Tibial nerve (tissue), 4 donors: ENCODE measurements around the gene RWDD2A. TPM values are rescaled to one million over a fixed set of nuclear protein-coding genes. Genes with fewer than 3 reads are reported as not detected.

Source experiments
- DNase-seq, 2 donors: peaks; one replicate each; pipeline ENCODE4 v3.0.0-alpha.2; 2019; ENCODE audit warnings: low spot score in 2 of 2
- H3K27ac ChIP-seq, 4 donors: fragments of 200-600 bp; sonication (generic) in 3 of 4; one replicate each; pipeline ENCODE4 v1.5.1; 2017 to 2019; ENCODE audit warnings: mild to moderate bottlenecking in 1 of 4
- H3K27me3 ChIP-seq, 2 donors: fragments of 200-600 bp; sonication (generic) in 1 of 2; one replicate each; pipeline versions ENCODE4 v1.5.1 to v1.6.0; 2017 to 2019
- H3K36me3 ChIP-seq, 3 donors: fragments of 200-600 bp; sonication (generic); one replicate each; pipeline ENCODE4 v1.5.1; 2018 to 2019
- H3K4me1 ChIP-seq, 4 donors: fragments of 200-600 bp; sonication (generic) in 3 of 4; one replicate each; pipeline ENCODE4 v1.5.1; 2017 to 2019
- H3K4me3 ChIP-seq, 4 donors: fragments of 200-600 bp; sonication (generic) in 3 of 4; one replicate each; pipeline ENCODE4 v1.5.1; 2017 to 2019; ENCODE audit warnings: mild to moderate bottlenecking in 1 of 4, moderate library complexity in 1 of 4
- H3K9me3 ChIP-seq, 4 donors: fragments of 200-600 bp; sonication (generic) in 3 of 4; one replicate each; pipeline ENCODE4 v1.5.1; 2017 to 2019
- CTCF ChIP-seq, 5 experiments: fragments of 200-600 bp in 3 of 5; fragments of 450-650 bp in 2 of 5; sonication (generic) in 3 of 5; IDR thresholded peaks; one replicate each; pipeline ENCODE4 v1.5.1; 2016 to 2019; ENCODE audit warnings: antibody characterized with exemption in 5 of 5, mild to moderate bottlenecking in 3 of 5, moderate library complexity in 2 of 5
- EP300 ChIP-seq, 2 donors: sonication (generic); formaldehyde crosslinking; IDR thresholded peaks; one replicate each; pipeline ENCODE4 v1.6.1; 2017; ENCODE audit warnings: antibody characterized with exemption in 2 of 2, mild to moderate bottlenecking in 1 of 2
- POLR2A ChIP-seq, 2 donors: fragments of 450-650 bp; IDR thresholded peaks; one replicate each; pipeline ENCODE4 v1.6.1; 2017; ENCODE audit warnings: antibody characterized with exemption in 2 of 2, mild to moderate bottlenecking in 2 of 2, moderate library complexity in 2 of 2
- WGBS, 2 donors: methylation state at CpG; one replicate each; pipeline ENCODE4 v1.1.5; 2018; 5-methylcytosine and 5-hydroxymethylcytosine counted together
- total RNA-seq, 4 donors: library from RNA; depleted of rRNA; stranded (reverse); fragments of >200 nt; gene quantifications; one replicate each; pipeline ENCODE4 v1.1.0, GENCODE V29; 2016

Gene RWDD2A
- total RNA-seq, 4 donors from 2014 or later, result 2.2 to 4.2 (median 3.0) TPM

GRCh38 chr6:83193747-83194566 lies 800 bp downstream of the RWDD2A start:
- no peak for TF ChIP-seq CTCF (IDR thresholded peaks at IDR 0.05)
- no peak for TF ChIP-seq EP300 (IDR thresholded peaks at IDR 0.05)
- no peak for TF ChIP-seq POLR2A (IDR thresholded peaks at IDR 0.05)
- Histone ChIP-seq H3K9me3 (no peaks in the 10 kb centered on the region), H3K36me3 (peaks cover 0 to 29% (median 3%) of the 10 kb centered on the region in 3 donors), H3K4me1 (peaks cover 0 to 26% (median 4%) of the 10 kb centered on the region in 4 donors), H3K4me3 (peak overlapping the region; percentile 79 to 99 (median 85)), H3K27ac (peak overlapping the region; percentile 61 to 92 (median 83)), H3K27me3 (no peaks in the 10 kb centered on the region)
- DNase-seq, result peak in 1 of 2 donors; percentile 21
- WGBS, 2 donors, result 2 to 3% methylated on average over 37 to 44 of the region's 44 CpGs

- no peak overlapping the region for H3K27ac ChIP-seq
- TF ChIP-seq CTCF (IDR thresholded peaks at IDR 0.05), result no peak
- no peak for TF ChIP-seq POLR2A (IDR thresholded peaks at IDR 0.05)
- TF ChIP-seq EP300 (IDR thresholded peaks at IDR 0.05), result no peak
Measured at GRCh38 chr6:83198486-83199172, 5.5 kb downstream of the RWDD2A start.

GRCh38 chr6:83199173-83199862 lies 6.2 kb downstream of the RWDD2A start:
- no peak overlapping the region for H3K4me3 ChIP-seq
- no peaks in the 10 kb centered on the region for H3K9me3 ChIP-seq
- no peak overlapping the region for H3K27ac ChIP-seq
- no peaks in the 10 kb centered on the region for H3K27me3 ChIP-seq
- DNase-seq, result no peak
- TF ChIP-seq EP300 (IDR thresholded peaks at IDR 0.05) (no peak), CTCF (IDR thresholded peaks at IDR 0.05) (no peak), POLR2A (IDR thresholded peaks at IDR 0.05) (no peak)
- peaks cover 0 to 29% (median 3%) of the 10 kb centered on the region in 3 donors for H3K36me3 ChIP-seq
- 93% methylated on average over 5 of the region's 5 CpGs for WGBS, 2 donors
- peaks cover 0 to 4% (median under 1%) of the 10 kb centered on the region in 4 donors for H3K4me1 ChIP-seq

More at GRCh38 chr6:83198486-83199172, 5.5 kb downstream of the RWDD2A start:
- 88 to 91% methylated on average over 4 of the region's 4 CpGs for WGBS, 2 donors
- Histone ChIP-seq H3K4me1 (peaks cover 0 to 9% (median 2%) of the 10 kb centered on the region in 4 donors), H3K4me3 (no peak overlapping the region), H3K36me3 (peaks cover 0 to 29% (median 3%) of the 10 kb centered on the region in 3 donors), H3K9me3 (no peaks in the 10 kb centered on the region), H3K27me3 (no peaks in the 10 kb centered on the region)
- DNase-seq, result no peak

- TF ChIP-seq POLR2A (IDR thresholded peaks at IDR 0.05) (no peak), CTCF (IDR thresholded peaks at IDR 0.05) (no peak), EP300 (IDR thresholded peaks at IDR 0.05) (no peak)
- Histone ChIP-seq H3K4me1 (no peaks in the 10 kb centered on the region), H3K9me3 (no peaks in the 10 kb centered on the region), H3K27ac (no peak overlapping the region), H3K4me3 (no peak overlapping the region), H3K36me3 (peaks cover 0 to 29% (median 3%) of the 10 kb centered on the region in 3 donors), H3K27me3 (no peaks in the 10 kb centered on the region)
- WGBS, 2 donors, result 68 to 71% methylated on average over 2 of the region's 2 CpGs
- DNase-seq, result no peak
Measured at GRCh38 chr6:83199863-83200225, 6.7 kb downstream of the RWDD2A start.
